Suprapubic skin (tissue), 4 donors: ENCODE data around the gene BRD2. TPM values are rescaled to one million over a fixed set of nuclear protein-coding genes. Genes with fewer than 3 reads are reported as not detected.

ENCODE experiments used
- DNase-seq, 2 donors: peaks; one replicate each; pipeline ENCODE4 v3.0.0-alpha.2; 2019; ENCODE audit warnings: low spot score in 2 of 2
- H3K27ac ChIP-seq: fragments of 200-600 bp; sonication (generic); one replicate; pipeline ENCODE4 v1.5.1; 2019
- H3K27me3 ChIP-seq: fragments of 200-600 bp; sonication (generic); one replicate; pipeline ENCODE4 v1.5.1; 2019
- H3K36me3 ChIP-seq: fragments of 200-600 bp; sonication (generic); one replicate; pipeline ENCODE4 v1.5.1; 2019
- H3K4me1 ChIP-seq: fragments of 200-600 bp; sonication (generic); one replicate; pipeline ENCODE4 v1.5.1; 2019
- H3K4me3 ChIP-seq: fragments of 200-600 bp; sonication (generic); one replicate; pipeline ENCODE4 v1.5.1; 2019; ENCODE audit warnings: mild to moderate bottlenecking
- H3K9me3 ChIP-seq: fragments of 200-600 bp; sonication (generic); one replicate; pipeline ENCODE4 v1.5.1; 2019
- EP300 ChIP-seq: sonication (generic); formaldehyde crosslinking; IDR thresholded peaks from one replicate; pipeline ENCODE4 v1.6.1; 2017; ENCODE audit warnings: antibody characterized with exemption
- POLR2A ChIP-seq, 2 donors: fragments of 450-650 bp; IDR thresholded peaks; one replicate each; pipeline ENCODE4 v1.6.1; 2017; ENCODE audit warnings: antibody characterized with exemption in 2 of 2, mild to moderate bottlenecking in 2 of 2, moderate library complexity in 2 of 2
- POLR2AphosphoS5 ChIP-seq, 3 donors: sonication (generic); formaldehyde crosslinking; IDR thresholded peaks; one replicate each; pipeline ENCODE4 v1.6.1; 2017; ENCODE audit warnings: antibody characterized with exemption in 3 of 3
- WGBS: methylation state at CpG from one replicate; pipeline ENCODE4 v1.1.5; 2018; 5-methylcytosine and 5-hydroxymethylcytosine counted together
- total RNA-seq, 4 donors: library from RNA; depleted of rRNA; stranded (reverse); fragments of >200 nt; gene quantifications; one replicate each; pipeline ENCODE4 v1.1.0, GENCODE V29; 2016
- TF ChIP-seq, protein P1 (sequence below), 2 donors: fragments of 200-600 bp in 1 of 2; fragments of 450-650 bp in 1 of 2; sonication (generic) in 1 of 2; IDR thresholded peaks; one replicate each; pipeline ENCODE4 v1.5.1; 2016 to 2019; ENCODE audit warnings: antibody characterized with exemption in 2 of 2, mild to moderate bottlenecking in 1 of 2, moderate library complexity in 1 of 2

BRD2 gene
- total RNA-seq, 4 donors from 2014 or later, result 145 to 246 (median 197) TPM

GRCh38 chr6:32995448-32995847 lies 27.1 kb downstream of the BRD2 start:
- Histone ChIP-seq H3K9me3 (no peaks in the 10 kb centered on the region), H3K27ac (no peak overlapping the region), H3K4me3 (no peak overlapping the region), H3K27me3 (peaks cover 26% of the 10 kb centered on the region), H3K4me1 (no peaks in the 10 kb centered on the region), H3K36me3 (no peaks in the 10 kb centered on the region)
- WGBS, result 53% methylated on average over 2 of the region's 2 CpGs
- TF ChIP-seq, protein P1, sequence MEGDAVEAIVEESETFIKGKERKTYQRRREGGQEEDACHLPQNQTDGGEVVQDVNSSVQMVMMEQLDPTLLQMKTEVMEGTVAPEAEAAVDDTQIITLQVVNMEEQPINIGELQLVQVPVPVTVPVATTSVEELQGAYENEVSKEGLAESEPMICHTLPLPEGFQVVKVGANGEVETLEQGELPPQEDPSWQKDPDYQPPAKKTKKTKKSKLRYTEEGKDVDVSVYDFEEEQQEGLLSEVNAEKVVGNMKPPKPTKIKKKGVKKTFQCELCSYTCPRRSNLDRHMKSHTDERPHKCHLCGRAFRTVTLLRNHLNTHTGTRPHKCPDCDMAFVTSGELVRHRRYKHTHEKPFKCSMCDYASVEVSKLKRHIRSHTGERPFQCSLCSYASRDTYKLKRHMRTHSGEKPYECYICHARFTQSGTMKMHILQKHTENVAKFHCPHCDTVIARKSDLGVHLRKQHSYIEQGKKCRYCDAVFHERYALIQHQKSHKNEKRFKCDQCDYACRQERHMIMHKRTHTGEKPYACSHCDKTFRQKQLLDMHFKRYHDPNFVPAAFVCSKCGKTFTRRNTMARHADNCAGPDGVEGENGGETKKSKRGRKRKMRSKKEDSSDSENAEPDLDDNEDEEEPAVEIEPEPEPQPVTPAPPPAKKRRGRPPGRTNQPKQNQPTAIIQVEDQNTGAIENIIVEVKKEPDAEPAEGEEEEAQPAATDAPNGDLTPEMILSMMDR (IDR thresholded peaks at IDR 0.05), result no peak
- TF ChIP-seq POLR2A (IDR thresholded peaks at IDR 0.05) (no peak), POLR2AphosphoS5 (IDR thresholded peaks at IDR 0.05) (no peak), EP300 (no peak)
- no peak for DNase-seq

- WGBS, result 60% methylated on average over 8 of the region's 8 CpGs
- Histone ChIP-seq H3K4me1 (no peaks in the 10 kb centered on the region), H3K36me3 (no peaks in the 10 kb centered on the region), H3K9me3 (no peaks in the 10 kb centered on the region), H3K27me3 (peaks cover 29% of the 10 kb centered on the region), H3K27ac (no peak overlapping the region), H3K4me3 (no peak overlapping the region)
- TF ChIP-seq POLR2A (IDR thresholded peaks at IDR 0.05), result no peak
- no peak for TF ChIP-seq EP300
- TF ChIP-seq POLR2AphosphoS5 (IDR thresholded peaks at IDR 0.05), result no peak
- TF ChIP-seq, protein P1 (IDR thresholded peaks at IDR 0.05), result no peak
- no peak for DNase-seq
Observed at GRCh38 chr6:33000055-33000454, 31.7 kb downstream of the BRD2 start.

- no peak overlapping the region for H3K4me3 ChIP-seq
- no peak for TF ChIP-seq POLR2AphosphoS5 (IDR thresholded peaks at IDR 0.05)
- TF ChIP-seq, protein P1 (IDR thresholded peaks at IDR 0.05), result no peak
- no peak for TF ChIP-seq POLR2A (IDR thresholded peaks at IDR 0.05)
- no peak for TF ChIP-seq EP300
Observed at GRCh38 chr6:33001685-33002084, 33.3 kb downstream of the BRD2 start.

DNA sequence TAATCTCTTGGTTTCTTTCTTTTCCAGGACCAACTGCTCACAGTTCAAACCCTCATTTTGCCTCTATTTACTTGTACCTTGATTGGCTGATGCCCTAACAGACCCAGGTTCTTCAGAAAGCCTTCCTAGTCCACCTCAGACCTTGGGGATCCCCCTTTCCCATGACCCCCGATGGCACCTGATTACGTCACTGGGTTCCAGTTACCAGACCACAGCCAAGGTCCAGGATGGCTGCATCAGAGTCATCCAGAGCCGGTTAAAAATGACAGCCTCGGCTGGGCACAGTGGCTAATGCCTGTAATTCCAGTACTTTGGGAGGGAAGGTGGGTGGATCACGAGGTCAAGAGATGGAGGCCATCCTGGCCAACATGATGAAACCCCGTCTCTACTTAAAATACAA lies 36.5 kb downstream of the BRD2 start:
- DNase-seq, result no peak
- H3K27me3 ChIP-seq, result peaks cover 34% of the 10 kb centered on the region
- no peaks in the 10 kb centered on the region for H3K4me1 ChIP-seq
- WGBS, result 79% methylated on average over 6 of the region's 6 CpGs
- no peaks in the 10 kb centered on the region for H3K36me3 ChIP-seq
- TF ChIP-seq POLR2A (IDR thresholded peaks at IDR 0.05) (no peak), POLR2AphosphoS5 (IDR thresholded peaks at IDR 0.05) (no peak), EP300 (no peak)
- TF ChIP-seq, protein P1 (IDR thresholded peaks at IDR 0.05), result no peak
- no peaks in the 10 kb centered on the region for H3K9me3 ChIP-seq
- H3K4me3 ChIP-seq, result no peak overlapping the region
- no peak overlapping the region for H3K27ac ChIP-seq

More at GRCh38 chr6:33001685-33002084, 33.3 kb downstream of the BRD2 start:
- H3K36me3 ChIP-seq, result no peaks in the 10 kb centered on the region
- DNase-seq, result no peak
- peaks cover 33% of the 10 kb centered on the region for H3K27me3 ChIP-seq
- WGBS, result 53% methylated on average over 4 of the region's 4 CpGs
- no peaks in the 10 kb centered on the region for H3K9me3 ChIP-seq
- H3K27ac ChIP-seq, result no peak overlapping the region
- no peaks in the 10 kb centered on the region for H3K4me1 ChIP-seq

GRCh38 chr6:33007831-33008400 lies 39.5 kb downstream of the BRD2 start:
- H3K27me3 ChIP-seq, result peaks cover 29% of the 10 kb centered on the region
- TF ChIP-seq, protein P1 (IDR thresholded peaks at IDR 0.05), result no peak
- no peaks in the 10 kb centered on the region for H3K4me1 ChIP-seq
- H3K4me3 ChIP-seq, result no peak overlapping the region
- no peaks in the 10 kb centered on the region for H3K9me3 ChIP-seq
- H3K27ac ChIP-seq, result no peak overlapping the region
- whole genome bisulfite sequencing, result 94% methylated on average over 26 of the region's 26 CpGs
- no peak for DNase-seq
- H3K36me3 ChIP-seq, result no peaks in the 10 kb centered on the region
